Stimulated activated CD8-positive, alpha-beta memory T cell treated with anti-CD3 and anti-CD28 coated beads, Interleukin-7, amount 100 ng/mL, for 48 hours (primary cell): ENCODE results near the gene PTPN2.
A peak's percentile ranks its signal among the peaks of the same experiment; 100 is the strongest.

Source experiments
- DNase-seq, 2 donors: peaks; one replicate each; pipeline ENCODE4 v3.0.0-alpha.2; 2020; ENCODE audit warnings: low read depth in 1 of 2; ENCODE audit errors: extremely low read depth in 1 of 2

Gene PTPN2

GRCh38 chr18:12828116-12829051 lies 55.7 kb downstream of the PTPN2 start:
- no peak for DNase-seq

GRCh38 chr18:12827588-12827987 lies 56.4 kb downstream of the PTPN2 start:
- DNase-seq = no peak

GRCh38 chr18:12825230-12825629 lies 58.8 kb downstream of the PTPN2 start:
- no peak for DNase-seq

GRCh38 chr18:12823892-12824291 lies 60.1 kb downstream of the PTPN2 start:
- DNase-seq = no peak

- no peak for DNase-seq
These were observed 62.6 kb downstream of the PTPN2 start for GRCh38 chr18:12821408-12821807.

GRCh38 chr18:12820506-12820905 lies 63.5 kb downstream of the PTPN2 start:
- DNase-seq = no peak

GRCh38 chr18:12819841-12820240 lies 64.2 kb downstream of the PTPN2 start:
- no peak for DNase-seq

GRCh38 chr18:12819322-12819721 lies 64.7 kb downstream of the PTPN2 start:
- no peak for DNase-seq

GRCh38 chr18:12818243-12818642 lies 65.8 kb downstream of the PTPN2 start:
- DNase-seq = no peak

- DNase-seq = no peak
These were observed 67.6 kb downstream of the PTPN2 start for GRCh38 chr18:12816451-12816850.

GRCh38 chr18:12811191-12811950 lies 72.7 kb downstream of the PTPN2 start:
- DNase-seq = peak in 1 of 2 donors; percentile 51

- no peak for DNase-seq
These were observed 80.7 kb downstream of the PTPN2 start for GRCh38 chr18:12803069-12803936.

GRCh38 chr18:12802538-12802937 lies 81.5 kb downstream of the PTPN2 start:
- no peak for DNase-seq

GRCh38 chr18:12796448-12796847 lies 87.6 kb downstream of the PTPN2 start:
- no peak for DNase-seq

GRCh38 chr18:12791610-12792009 lies 92.4 kb downstream of the PTPN2 start:
- DNase-seq = no peak

GRCh38 chr18:12786669-12787068 lies 97.4 kb downstream of the PTPN2 start:
- no peak for DNase-seq

- no peak for DNase-seq
These were observed 100.5 kb downstream of the PTPN2 start for GRCh38 chr18:12783524-12783923.

GRCh38 chr18:12782521-12782920 lies 101.5 kb downstream of the PTPN2 start:
- no peak for DNase-seq

GRCh38 chr18:12779456-12779855 lies 104.6 kb downstream of the PTPN2 start:
- no peak for DNase-seq

GRCh38 chr18:12779043-12779442 lies 105.0 kb downstream of the PTPN2 start:
- DNase-seq = no peak

- DNase-seq = no peak
These were observed 106.5 kb downstream of the PTPN2 start for GRCh38 chr18:12777500-12777944.
